Lung (tissue), 12 donors: Measurements from ENCODE around the gene NTN3. TPM values are rescaled to one million over a fixed set of nuclear protein-coding genes. Genes with fewer than 3 reads are reported as not detected.

Experiments
- ATAC-seq: fragments of 200-7000 bp; cut with Tn5 transposase; one replicate; pipeline ENCODE4 v1.9.1; 2020; ENCODE audit warnings: moderate number of reproducible peaks; ENCODE audit not compliant: insufficient read depth, low FRiP score
- DNase-seq, 3 donors: peaks; one replicate each; pipeline ENCODE4 v3.0.0-alpha.2; 2013 to 2017
- H3K27ac ChIP-seq, 2 donors: one replicate each; pipeline ENCODE4 v1.5.1; 2013; ENCODE audit warnings: mild to moderate bottlenecking in 2 of 2, moderate library complexity in 2 of 2, control low read depth in 1 of 2, inconsistent platforms in 1 of 2, low read depth in 1 of 2, low read length in 1 of 2
- H3K27me3 ChIP-seq, 3 donors: one replicate each; pipeline ENCODE4 v1.5.1; 2013; ENCODE audit warnings: low read length in 2 of 3; ENCODE audit not compliant: control insufficient read depth in 3 of 3, insufficient read depth in 3 of 3
- H3K36me3 ChIP-seq, 4 donors: one replicate each; pipeline ENCODE4 v1.5.1; 2013; ENCODE audit warnings: low read length in 4 of 4, mild to moderate bottlenecking in 1 of 4, moderate library complexity in 1 of 4; ENCODE audit not compliant: control insufficient read depth in 4 of 4, insufficient read depth in 4 of 4
- H3K4me1 ChIP-seq, 5 donors: one replicate each; pipeline ENCODE4 v1.5.1; 2013; ENCODE audit warnings: low read length in 5 of 5, mild to moderate bottlenecking in 2 of 5, moderate library complexity in 1 of 5; ENCODE audit not compliant: control insufficient read depth in 5 of 5, insufficient read depth in 5 of 5
- H3K4me3 ChIP-seq: one replicate; pipeline ENCODE4 v1.5.1; 2013; ENCODE audit warnings: mild to moderate bottlenecking, control low read depth, moderate library complexity
- H3K9ac ChIP-seq, 2 donors: one replicate each; pipeline ENCODE4 v1.5.1; 2013; ENCODE audit warnings: low read length in 2 of 2, control low read depth in 1 of 2; ENCODE audit not compliant: insufficient read depth in 1 of 2
- H3K9me3 ChIP-seq, 4 donors: one replicate each; pipeline ENCODE4 v1.5.1; 2013; ENCODE audit warnings: low read length in 3 of 4, mild to moderate bottlenecking in 1 of 4, moderate library complexity in 1 of 4; ENCODE audit not compliant: control insufficient read depth in 4 of 4, insufficient read depth in 3 of 4
- WGBS, 2 donors: extraction: QIAGEN DNeasy Blood & Tissue Kit; methylation state at CpG; one replicate each; pipeline ENCODE4 v1.1.7; 2013; 5-methylcytosine and 5-hydroxymethylcytosine counted together
- polyA plus RNA-seq, 2 donors: library from polyadenylated mRNA; stranded (reverse); fragments of 200-250 nt; gene quantifications; one replicate each; pipeline ENCODE4 v1.2.1, GENCODE V29; 2013
- total RNA-seq, 2 donors: library from RNA; depleted of rRNA in 1 of 2; stranded (reverse); fragments of >200 nt in 1 of 2; gene quantifications; one replicate each; pipeline ENCODE4 v1.2.1, GENCODE V29; 2014 to 2021
- TF ChIP-seq, protein P1 (sequence below): IDR thresholded peaks from 2 replicates; pipeline ENCODE4 v1.5.1; 2012; ENCODE audit warnings: mild to moderate bottlenecking; ENCODE audit errors: control extremely low read depth, extremely low read depth
- donor health status: control.
- donor health status: control.
- donor health status: Bipolar disorder and iron deficiency.
- donor health status: healthy.
- donor health status: DM: yes; HTN: yes; CAD: no.

Gene NTN3
- total and polyA plus RNA-seq, 4 donors = 0.06 to 2.4 TPM; not detected in 2

DNA sequence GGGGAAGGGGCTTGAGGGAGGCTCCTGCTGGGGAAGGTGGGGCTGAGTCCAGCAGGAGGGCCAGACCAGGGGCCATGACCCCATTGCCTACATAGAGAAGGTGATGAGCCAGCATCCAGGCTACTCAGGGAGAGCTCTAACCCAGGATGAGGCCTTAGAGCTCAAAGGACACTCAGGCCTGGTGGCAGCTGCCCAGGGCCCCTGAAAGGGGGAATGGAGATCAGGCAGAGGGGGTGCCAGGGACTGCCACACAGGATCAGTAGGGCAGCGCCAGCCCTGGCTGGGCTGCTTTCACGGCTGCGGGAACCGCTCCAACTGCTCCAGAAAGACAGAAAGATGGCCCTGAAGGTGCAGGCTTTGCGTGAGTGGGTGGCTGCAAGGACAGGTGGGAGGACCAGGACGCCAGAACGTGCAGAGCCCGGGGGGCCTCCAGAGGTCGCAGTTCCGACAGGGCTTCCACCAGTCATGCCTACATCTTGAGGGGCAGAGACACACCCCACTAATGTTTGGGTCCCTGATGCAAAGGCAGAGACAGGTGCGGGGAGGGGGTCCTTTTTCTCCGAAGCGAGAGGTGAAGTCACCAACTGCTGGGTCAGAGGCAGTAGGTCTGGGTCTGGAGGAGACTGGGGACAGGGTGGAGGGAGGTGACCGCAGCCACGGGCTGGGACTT is 41.8 kb downstream of the NTN3 start:
- 43 to 51% methylated on average over 15 of the region's 15 CpGs for WGBS, 2 donors

GRCh38 chr16:2513405-2514332 is 42.6 kb downstream of the NTN3 start, which contains the start of gene ATP6V0C:
Gene ATP6V0C, plus strand, starts transcription at chr16:2513952. Its CDS starts 152 bp downstream, at chr16:2514104.
- DNase-seq (peak; percentile 87 to 92 (median 91)), ATAC-seq (peak; percentile 86)
- Histone ChIP-seq H3K27me3 (no peaks in the 10 kb centered on the region), H3K36me3 (peaks cover 0 to 5% (median under 1%) of the 10 kb centered on the region in 4 donors), H3K9me3 (no peaks in the 10 kb centered on the region), H3K27ac (peak within 1 kb of the TSS; percentile 96 to 97), H3K4me3 (peak within 1 kb of the TSS; percentile 86), H3K4me1 (peaks cover 15 to 36% (median 22%) of the 10 kb centered on the region in 5 donors), H3K9ac (peak within 1 kb of the TSS; percentile 73 to 84)
- WGBS, 2 donors = 1% methylated on average over 75 to 122 of the region's 122 CpGs
- TF ChIP-seq, protein P1, sequence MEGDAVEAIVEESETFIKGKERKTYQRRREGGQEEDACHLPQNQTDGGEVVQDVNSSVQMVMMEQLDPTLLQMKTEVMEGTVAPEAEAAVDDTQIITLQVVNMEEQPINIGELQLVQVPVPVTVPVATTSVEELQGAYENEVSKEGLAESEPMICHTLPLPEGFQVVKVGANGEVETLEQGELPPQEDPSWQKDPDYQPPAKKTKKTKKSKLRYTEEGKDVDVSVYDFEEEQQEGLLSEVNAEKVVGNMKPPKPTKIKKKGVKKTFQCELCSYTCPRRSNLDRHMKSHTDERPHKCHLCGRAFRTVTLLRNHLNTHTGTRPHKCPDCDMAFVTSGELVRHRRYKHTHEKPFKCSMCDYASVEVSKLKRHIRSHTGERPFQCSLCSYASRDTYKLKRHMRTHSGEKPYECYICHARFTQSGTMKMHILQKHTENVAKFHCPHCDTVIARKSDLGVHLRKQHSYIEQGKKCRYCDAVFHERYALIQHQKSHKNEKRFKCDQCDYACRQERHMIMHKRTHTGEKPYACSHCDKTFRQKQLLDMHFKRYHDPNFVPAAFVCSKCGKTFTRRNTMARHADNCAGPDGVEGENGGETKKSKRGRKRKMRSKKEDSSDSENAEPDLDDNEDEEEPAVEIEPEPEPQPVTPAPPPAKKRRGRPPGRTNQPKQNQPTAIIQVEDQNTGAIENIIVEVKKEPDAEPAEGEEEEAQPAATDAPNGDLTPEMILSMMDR = no peak

More for the DNA sequence above, 41.8 kb downstream of the NTN3 start:
- Histone ChIP-seq H3K9me3 (no peaks in the 10 kb centered on the region), H3K27me3 (no peaks in the 10 kb centered on the region), H3K27ac (peak overlapping the region in 1 of 2 donors; percentile 96), H3K36me3 (peaks cover 0 to 5% (median 0%) of the 10 kb centered on the region in 4 donors), H3K4me1 (peaks cover 8 to 33% (median 22%) of the 10 kb centered on the region in 5 donors), H3K4me3 (peak overlapping the region; percentile 20), H3K9ac (no peak overlapping the region)
- DNase-seq (no peak), ATAC-seq (no peak)
- TF ChIP-seq, protein P1 = no peak

GRCh38 chr16:2514333-2515179 is 43.5 kb downstream of the NTN3 start:
- peak overlapping the region; percentile 73 to 84 for H3K9ac ChIP-seq
- TF ChIP-seq, protein P1 = no peak
- no peaks in the 10 kb centered on the region for H3K27me3 ChIP-seq
- WGBS, 2 donors = 0 to 1% methylated on average over 31 to 63 of the region's 63 CpGs
- H3K4me1 ChIP-seq = peaks cover 18 to 42% (median 22%) of the 10 kb centered on the region in 5 donors
- ATAC-seq = no peak
- H3K36me3 ChIP-seq = peaks cover 0 to 9% (median 4%) of the 10 kb centered on the region in 4 donors
- peak in 1 of 3 donors; percentile 41 for DNase-seq
- peak overlapping the region; percentile 96 to 97 for H3K27ac ChIP-seq
- H3K9me3 ChIP-seq = no peaks in the 10 kb centered on the region
- H3K4me3 ChIP-seq = peak overlapping the region; percentile 86
